ENCODE data around the gene EGFR.

DNA sequence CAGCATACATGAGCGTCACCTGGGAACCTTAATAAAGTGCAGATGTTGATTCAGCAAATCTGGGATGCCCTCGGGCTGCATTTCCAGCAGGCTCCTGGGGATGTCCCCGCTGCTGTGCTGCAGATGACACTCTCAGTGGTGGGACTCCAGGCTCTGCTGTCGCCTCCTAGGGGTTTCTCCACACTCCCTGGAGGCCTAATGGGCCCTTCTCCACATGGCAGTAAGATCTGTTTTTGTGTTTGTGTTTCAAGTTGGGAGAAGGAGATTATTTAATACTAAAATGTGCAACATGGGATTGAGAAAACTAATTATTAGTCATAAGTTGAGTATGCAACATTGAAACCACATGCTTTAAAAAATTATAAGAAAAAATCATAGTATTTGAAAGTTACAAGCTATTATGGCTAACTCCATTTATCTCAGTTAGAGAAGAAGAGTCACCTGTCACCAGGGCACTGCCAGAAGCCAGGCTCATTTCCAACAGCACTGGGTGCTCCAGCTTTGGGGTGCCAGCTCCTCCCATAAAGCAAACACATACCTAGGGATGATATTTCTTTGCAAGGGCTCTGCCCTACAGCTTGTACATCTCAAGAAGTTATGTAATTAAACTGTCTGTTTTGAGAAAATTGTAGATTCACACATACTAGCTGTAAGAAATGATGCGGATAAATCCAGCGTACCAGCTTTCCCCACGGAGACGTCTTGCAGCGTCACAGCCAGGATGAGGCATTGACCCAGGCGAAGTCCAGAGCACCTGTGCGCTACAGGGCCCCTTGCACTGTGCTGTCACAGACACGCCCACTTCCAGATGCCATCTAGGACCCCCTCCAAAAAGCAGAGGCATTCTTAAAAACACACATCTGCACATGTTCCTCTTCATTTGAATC lies 106.4 kb downstream of the EGFR start:
- TF ChIP-seq POLR2A (IDR thresholded peaks at IDR 0.05) = no peak
- TF ChIP-seq, protein P1, sequence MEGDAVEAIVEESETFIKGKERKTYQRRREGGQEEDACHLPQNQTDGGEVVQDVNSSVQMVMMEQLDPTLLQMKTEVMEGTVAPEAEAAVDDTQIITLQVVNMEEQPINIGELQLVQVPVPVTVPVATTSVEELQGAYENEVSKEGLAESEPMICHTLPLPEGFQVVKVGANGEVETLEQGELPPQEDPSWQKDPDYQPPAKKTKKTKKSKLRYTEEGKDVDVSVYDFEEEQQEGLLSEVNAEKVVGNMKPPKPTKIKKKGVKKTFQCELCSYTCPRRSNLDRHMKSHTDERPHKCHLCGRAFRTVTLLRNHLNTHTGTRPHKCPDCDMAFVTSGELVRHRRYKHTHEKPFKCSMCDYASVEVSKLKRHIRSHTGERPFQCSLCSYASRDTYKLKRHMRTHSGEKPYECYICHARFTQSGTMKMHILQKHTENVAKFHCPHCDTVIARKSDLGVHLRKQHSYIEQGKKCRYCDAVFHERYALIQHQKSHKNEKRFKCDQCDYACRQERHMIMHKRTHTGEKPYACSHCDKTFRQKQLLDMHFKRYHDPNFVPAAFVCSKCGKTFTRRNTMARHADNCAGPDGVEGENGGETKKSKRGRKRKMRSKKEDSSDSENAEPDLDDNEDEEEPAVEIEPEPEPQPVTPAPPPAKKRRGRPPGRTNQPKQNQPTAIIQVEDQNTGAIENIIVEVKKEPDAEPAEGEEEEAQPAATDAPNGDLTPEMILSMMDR (IDR thresholded peaks at IDR 0.05) = no peak
